Measurements from ENCODE around the gene MXI1.

- TF ChIP-seq EZH2 (IDR thresholded peaks at IDR 0.05; ENCODE audit: borderline replicate concordance, low read depth, low read length, poor library complexity, severe bottlenecking) (no peak), CTCF (conservative IDR thresholded peaks at IDR 0.05; ENCODE audit: low read depth, low read length) (no peak)
Measured at GRCh38 chr10:110207805-110208613, 604 bp downstream of the MXI1 start.
